HEK293 (cell line): ENCODE data around the gene DSP.

Source experiments
- BCL11A ChIP-seq: fragments of 450-650 bp; formaldehyde crosslinking; IDR thresholded peaks from 2 replicates; pipeline ENCODE4 v1.5.1; 2016; ENCODE audit warnings: low read depth, missing biosample characterization, missing genetic modification characterization
- BCL6B ChIP-seq: fragments of 450-650 bp; formaldehyde crosslinking; IDR thresholded peaks from 2 replicates; pipeline ENCODE4 v1.5.1; 2017; ENCODE audit warnings: missing biosample characterization, missing genetic modification characterization
- GLIS2 ChIP-seq: fragments of 450-650 bp; formaldehyde crosslinking; IDR thresholded peaks from 2 replicates; pipeline ENCODE4 v1.5.1; 2016; ENCODE audit warnings: missing biosample characterization, missing genetic modification characterization
- HOXA7 ChIP-seq: sonication (generic); formaldehyde crosslinking; IDR thresholded peaks from 2 replicates; pipeline ENCODE4 v1.8.1; 2022; ENCODE audit warnings: missing genetic modification reagents, borderline replicate concordance
- MEIS1 ChIP-seq: sonication (generic); formaldehyde crosslinking; IDR thresholded peaks from 2 replicates; pipeline ENCODE4 v1.8.1; 2022; ENCODE audit warnings: missing genetic modification reagents, mild to moderate bottlenecking, borderline replicate concordance
- PRDM2 ChIP-seq: fragments of 450-650 bp; formaldehyde crosslinking; IDR thresholded peaks from 2 replicates; pipeline ENCODE4 v1.5.1; 2016; ENCODE audit warnings: missing biosample characterization, missing genetic modification characterization, borderline replicate concordance
- RBAK ChIP-seq: fragments of 450-650 bp; formaldehyde crosslinking; IDR thresholded peaks from 2 replicates; pipeline ENCODE4 v1.5.1; 2016; ENCODE audit warnings: missing biosample characterization, missing genetic modification characterization
- REPIN1 ChIP-seq: fragments of 450-650 bp; formaldehyde crosslinking; IDR thresholded peaks from 2 replicates; pipeline ENCODE4 v1.5.1; 2017; ENCODE audit warnings: missing biosample characterization, missing genetic modification characterization, low read depth
- SCRT1 ChIP-seq: fragments of 450-650 bp; formaldehyde crosslinking; IDR thresholded peaks from 2 replicates; pipeline ENCODE4 v1.5.1; 2016; ENCODE audit warnings: missing biosample characterization, missing genetic modification characterization, borderline replicate concordance
- ZBTB17 ChIP-seq: fragments of 450-650 bp; formaldehyde crosslinking; IDR thresholded peaks from 2 replicates; pipeline ENCODE4 v1.5.1; 2016; ENCODE audit warnings: missing biosample characterization, missing genetic modification characterization
- ZBTB8A ChIP-seq: fragments of 450-650 bp; formaldehyde crosslinking; IDR thresholded peaks from 2 replicates; pipeline ENCODE4 v1.5.1; 2016; ENCODE audit warnings: missing biosample characterization, missing genetic modification characterization
- ZNF114 ChIP-seq: fragments of 450-650 bp; formaldehyde crosslinking; IDR thresholded peaks from 2 replicates; pipeline ENCODE4 v1.5.0; 2017; ENCODE audit warnings: missing biosample characterization, missing genetic modification characterization
- ZNF16 ChIP-seq: fragments of 450-650 bp; formaldehyde crosslinking; IDR thresholded peaks from 2 replicates; pipeline ENCODE4 v1.5.1; 2016; ENCODE audit warnings: low read depth, missing biosample characterization, missing genetic modification characterization
- ZNF18 ChIP-seq: fragments of 450-650 bp; formaldehyde crosslinking; IDR thresholded peaks from 2 replicates; pipeline ENCODE4 v1.5.1; 2016; ENCODE audit warnings: missing biosample characterization, missing genetic modification characterization
- ZNF26 ChIP-seq: fragments of 450-650 bp; formaldehyde crosslinking; IDR thresholded peaks from 2 replicates; pipeline ENCODE4 v1.5.1; 2016; ENCODE audit warnings: missing biosample characterization, missing genetic modification characterization
- ZNF292 ChIP-seq: fragments of 450-650 bp; formaldehyde crosslinking; IDR thresholded peaks from 2 replicates; pipeline ENCODE4 v1.5.1; 2016; ENCODE audit warnings: low read depth, missing biosample characterization, missing genetic modification characterization, borderline replicate concordance
- ZNF354C ChIP-seq: fragments of 450-650 bp; formaldehyde crosslinking; IDR thresholded peaks from 2 replicates; pipeline ENCODE4 v1.5.1; 2016; ENCODE audit warnings: missing biosample characterization, missing genetic modification characterization, low read depth, borderline replicate concordance
- ZNF366 ChIP-seq: fragments of 450-650 bp; formaldehyde crosslinking; conservative IDR thresholded peaks from 2 replicates; pipeline ENCODE4 v1.5.1; 2016; ENCODE audit warnings: missing biosample characterization, missing genetic modification characterization
- ZNF501 ChIP-seq: fragments of 450-650 bp; formaldehyde crosslinking; IDR thresholded peaks from 2 replicates; pipeline ENCODE4 v1.5.1; 2016; ENCODE audit warnings: missing biosample characterization, missing genetic modification characterization
- ZNF621 ChIP-seq: fragments of 450-650 bp; formaldehyde crosslinking; IDR thresholded peaks from 2 replicates; pipeline ENCODE4 v1.5.1; 2017; ENCODE audit warnings: missing biosample characterization, missing genetic modification characterization
- ZNF623 ChIP-seq: fragments of 450-650 bp; formaldehyde crosslinking; IDR thresholded peaks from 2 replicates; pipeline ENCODE4 v1.5.1; 2016; ENCODE audit warnings: missing biosample characterization, missing genetic modification characterization
- ZNF654 ChIP-seq: fragments of 450-650 bp; formaldehyde crosslinking; IDR thresholded peaks from 2 replicates; pipeline ENCODE4 v1.5.1; 2016; ENCODE audit warnings: low read depth, missing biosample characterization, missing genetic modification characterization
- ZNF670 ChIP-seq: fragments of 450-650 bp; formaldehyde crosslinking; IDR thresholded peaks from 2 replicates; pipeline ENCODE4 v1.5.1; 2016; ENCODE audit warnings: missing biosample characterization, missing genetic modification characterization, low read depth
- ZNF701 ChIP-seq: fragments of 450-650 bp; formaldehyde crosslinking; IDR thresholded peaks from 2 replicates; pipeline ENCODE4 v1.5.1; 2016; ENCODE audit warnings: missing biosample characterization, missing genetic modification characterization
- ZNF76 ChIP-seq: fragments of 450-650 bp; formaldehyde crosslinking; IDR thresholded peaks from 2 replicates; pipeline ENCODE4; 2016; ENCODE audit warnings: low read depth, missing biosample characterization, missing genetic modification characterization, borderline replicate concordance
- ZNF791 ChIP-seq: fragments of 450-650 bp; formaldehyde crosslinking; IDR thresholded peaks from 2 replicates; pipeline ENCODE4 v1.5.1; 2016; ENCODE audit warnings: missing biosample characterization, missing genetic modification characterization
- ZSCAN30 ChIP-seq: fragments of 450-650 bp; IDR thresholded peaks from 2 replicates; pipeline ENCODE4 v1.5.1; 2018; ENCODE audit warnings: missing biosample characterization, mild to moderate bottlenecking, missing genetic modification characterization, moderate library complexity
- ZSCAN5A ChIP-seq: fragments of 450-650 bp; formaldehyde crosslinking; IDR thresholded peaks from 2 replicates; pipeline ENCODE4 v1.5.1; 2016; ENCODE audit warnings: missing biosample characterization, missing genetic modification characterization

DSP gene

GRCh38 chr6:7541175-7542064, at the start of gene DSP (continued):
- TF ChIP-seq PRDM2 (tag by site-specific recombination) (peak; percentile 97), ZNF501 (tag by site-specific recombination) (no peak; the same call in none of the 2 replicates), ZNF292 (tag by site-specific recombination) (no peak), ZNF16 (tag by site-specific recombination) (no peak), MEIS1 (CRISPR knock-in tag) (peak; percentile 30; the same call in 1 of the 2 replicates), BCL11A (tag by site-specific recombination) (no peak; the same call in 1 of the 2 replicates), ZNF654 (tag by site-specific recombination) (no peak), SCRT1 (no peak), ZNF701 (tag by site-specific recombination) (no peak), RBAK (tag by site-specific recombination) (no peak), REPIN1 (tag by site-specific recombination) (no peak), ZNF623 (no peak), ZNF621 (no peak), ZNF354C (tag by site-specific recombination) (no peak), ZNF366 (tag by site-specific recombination) (0 out of 2 replicates have a peak, but pooled peaks have one; percentile 8), ZNF18 (tag by site-specific recombination) (no peak; the same call in 1 of the 2 replicates), ZBTB17 (tag by site-specific recombination) (peak; percentile 92), ZSCAN30 (peak; percentile 44; the same call in 1 of the 2 replicates), ZSCAN5A (peak; percentile 96), ZBTB8A (tag by site-specific recombination) (peak; percentile 97), ZNF26 (no peak), ZNF791 (tag by site-specific recombination) (no peak), ZNF114 (no peak), ZNF76 (tag by site-specific recombination) (peak; percentile 57; the same call in 1 of the 2 replicates), ZNF670 (tag by site-specific recombination) (no peak), GLIS2 (tag by site-specific recombination) (peak; percentile 89), HOXA7 (CRISPR knock-in tag) (no peak), BCL6B (peak; percentile 96)
